GM12878 (cell line): ENCODE results near the gene RIT2.

Experiments used
- DPF2 ChIP-seq: fragments of 450-650 bp; IDR thresholded peaks from 2 replicates; pipeline ENCODE4 v1.6.1; 2017; ENCODE audit warnings: mild to moderate bottlenecking
- EP300 ChIP-seq, 2 experiments: fragments of 150-350 bp in 1 of 2; IDR thresholded peaks; 2 replicates each; pipeline ENCODE4 v1.6.1; 2011 to 2012; ENCODE audit warnings: low read depth in 2 of 2, low read length in 2 of 2, borderline replicate concordance in 1 of 2, improper control_type of control experiment in 1 of 2, inconsistent platforms in 1 of 2; ENCODE audit not compliant: control insufficient read depth in 1 of 2
- EZH2 ChIP-seq: IDR thresholded peaks from 2 replicates; pipeline ENCODE4 v1.6.1; 2012; ENCODE audit warnings: low read depth, mild to moderate bottlenecking, control low read depth, inconsistent platforms, low read length, borderline replicate concordance; ENCODE audit not compliant: control insufficient read depth
- KDM1A ChIP-seq: fragments of 200-600 bp; sonication (generic); IDR thresholded peaks from 2 replicates; pipeline ENCODE4 v1.6.1; 2016; ENCODE audit warnings: borderline replicate concordance
- LARP7 ChIP-seq: fragments of 450-650 bp; IDR thresholded peaks from 2 replicates; pipeline ENCODE4 v1.6.1; 2017; ENCODE audit warnings: mild to moderate bottlenecking
- MAX ChIP-seq: IDR thresholded peaks from 2 replicates; pipeline ENCODE4 v1.6.1; 2012; ENCODE audit warnings: low read depth, low read length, improper control_type of control experiment
- POLR2A ChIP-seq: IDR thresholded peaks from 2 replicates; pipeline ENCODE4 v1.6.1; 2011; ENCODE audit warnings: low read depth, mild to moderate bottlenecking, low read length
- SMC3 ChIP-seq: IDR thresholded peaks from 2 replicates; pipeline ENCODE4 v1.6.1; 2011; ENCODE audit warnings: low read length, improper control_type of control experiment, borderline replicate concordance
- TAF1 ChIP-seq: IDR thresholded peaks from 2 replicates; pipeline ENCODE4 v1.6.1; 2011; ENCODE audit warnings: mild to moderate bottlenecking, low read depth, low read length, borderline replicate concordance
- TF ChIP-seq, protein P1 (sequence below): fragments of 450-650 bp; IDR thresholded peaks from 2 replicates; pipeline ENCODE4 v1.6.1; 2016; ENCODE audit warnings: mild to moderate bottlenecking
- TF ChIP-seq, protein P2 (sequence below), 3 experiments: IDR thresholded peaks in 2 of 3; conservative IDR thresholded peaks in 1 of 3; 2 replicates each; pipeline ENCODE4 v1.5.1; 2011; ENCODE audit warnings: low read depth in 3 of 3, low read length in 3 of 3, mild to moderate bottlenecking in 3 of 3, control low read depth in 2 of 3, moderate library complexity in 2 of 3, inconsistent platforms in 1 of 3, mixed read lengths in 1 of 3; ENCODE audit not compliant: control insufficient read depth in 2 of 3, insufficient read depth in 1 of 3; ENCODE audit errors: extremely low read depth in 1 of 3
- TF ChIP-seq, protein P3 (sequence below): IDR thresholded peaks from 2 replicates; pipeline ENCODE4 v1.6.1; 2012; ENCODE audit warnings: low read length, inconsistent platforms

GRCh38 chr18:42936289-42936688 lies 179.2 kb downstream of the RIT2 start:
- TF ChIP-seq SMC3 (no peak), LARP7 (no peak), TAF1 (no peak), POLR2A (no peak), KDM1A (no peak), DPF2 (no peak), MAX (no peak), EP300 (IDR thresholded peaks at IDR 0.05; ENCODE audit: borderline replicate concordance in 1 of 2, control insufficient read depth in 1 of 2, low read depth in 2 of 2, low read length in 2 of 2) (no peak), EZH2 (no peak)
- TF ChIP-seq, protein P1, sequence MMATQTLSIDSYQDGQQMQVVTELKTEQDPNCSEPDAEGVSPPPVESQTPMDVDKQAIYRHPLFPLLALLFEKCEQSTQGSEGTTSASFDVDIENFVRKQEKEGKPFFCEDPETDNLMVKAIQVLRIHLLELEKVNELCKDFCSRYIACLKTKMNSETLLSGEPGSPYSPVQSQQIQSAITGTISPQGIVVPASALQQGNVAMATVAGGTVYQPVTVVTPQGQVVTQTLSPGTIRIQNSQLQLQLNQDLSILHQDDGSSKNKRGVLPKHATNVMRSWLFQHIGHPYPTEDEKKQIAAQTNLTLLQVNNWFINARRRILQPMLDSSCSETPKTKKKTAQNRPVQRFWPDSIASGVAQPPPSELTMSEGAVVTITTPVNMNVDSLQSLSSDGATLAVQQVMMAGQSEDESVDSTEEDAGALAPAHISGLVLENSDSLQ: no peak
- TF ChIP-seq, protein P2, sequence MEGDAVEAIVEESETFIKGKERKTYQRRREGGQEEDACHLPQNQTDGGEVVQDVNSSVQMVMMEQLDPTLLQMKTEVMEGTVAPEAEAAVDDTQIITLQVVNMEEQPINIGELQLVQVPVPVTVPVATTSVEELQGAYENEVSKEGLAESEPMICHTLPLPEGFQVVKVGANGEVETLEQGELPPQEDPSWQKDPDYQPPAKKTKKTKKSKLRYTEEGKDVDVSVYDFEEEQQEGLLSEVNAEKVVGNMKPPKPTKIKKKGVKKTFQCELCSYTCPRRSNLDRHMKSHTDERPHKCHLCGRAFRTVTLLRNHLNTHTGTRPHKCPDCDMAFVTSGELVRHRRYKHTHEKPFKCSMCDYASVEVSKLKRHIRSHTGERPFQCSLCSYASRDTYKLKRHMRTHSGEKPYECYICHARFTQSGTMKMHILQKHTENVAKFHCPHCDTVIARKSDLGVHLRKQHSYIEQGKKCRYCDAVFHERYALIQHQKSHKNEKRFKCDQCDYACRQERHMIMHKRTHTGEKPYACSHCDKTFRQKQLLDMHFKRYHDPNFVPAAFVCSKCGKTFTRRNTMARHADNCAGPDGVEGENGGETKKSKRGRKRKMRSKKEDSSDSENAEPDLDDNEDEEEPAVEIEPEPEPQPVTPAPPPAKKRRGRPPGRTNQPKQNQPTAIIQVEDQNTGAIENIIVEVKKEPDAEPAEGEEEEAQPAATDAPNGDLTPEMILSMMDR (IDR thresholded peaks at IDR 0.05 in 2 of 3, conservative IDR thresholded peaks at IDR 0.05 in 1 of 3; ENCODE audit: control insufficient read depth in 2 of 3, extremely low read depth in 1 of 3, insufficient read depth in 1 of 3, low read depth in 3 of 3, low read length in 3 of 3): no peak
- TF ChIP-seq, protein P3, sequence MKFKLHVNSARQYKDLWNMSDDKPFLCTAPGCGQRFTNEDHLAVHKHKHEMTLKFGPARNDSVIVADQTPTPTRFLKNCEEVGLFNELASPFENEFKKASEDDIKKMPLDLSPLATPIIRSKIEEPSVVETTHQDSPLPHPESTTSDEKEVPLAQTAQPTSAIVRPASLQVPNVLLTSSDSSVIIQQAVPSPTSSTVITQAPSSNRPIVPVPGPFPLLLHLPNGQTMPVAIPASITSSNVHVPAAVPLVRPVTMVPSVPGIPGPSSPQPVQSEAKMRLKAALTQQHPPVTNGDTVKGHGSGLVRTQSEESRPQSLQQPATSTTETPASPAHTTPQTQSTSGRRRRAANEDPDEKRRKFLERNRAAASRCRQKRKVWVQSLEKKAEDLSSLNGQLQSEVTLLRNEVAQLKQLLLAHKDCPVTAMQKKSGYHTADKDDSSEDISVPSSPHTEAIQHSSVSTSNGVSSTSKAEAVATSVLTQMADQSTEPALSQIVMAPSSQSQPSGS: no peak
